RWPE2 (cell line): ENCODE measurements around the gene MTPN.

Experiments used
- ATAC-seq: fragments of 200-7000 bp; cut with Tn5 transposase; 3 replicates; pipeline ENCODE4 v1.9.1; 2021; ENCODE audit warnings: low read depth
- DNase-seq: peaks from one replicate; pipeline ENCODE4 v3.0.0-alpha.2; 2020; ENCODE audit warnings: low spot score
- H3K27ac ChIP-seq: fragments of 450-650 bp; 2 replicates; pipeline ENCODE4 v1.5.1; 2017; ENCODE audit warnings: mild to moderate bottlenecking; ENCODE audit not compliant: poor library complexity, severe bottlenecking
- H3K27me3 ChIP-seq: fragments of 250-450 bp; sonication (Bioruptor Pico); 2 replicates; pipeline ENCODE4 v1.5.1; 2021; ENCODE audit warnings: mild to moderate bottlenecking, moderate library complexity; ENCODE audit not compliant: insufficient read depth, poor library complexity, severe bottlenecking
- H3K36me3 ChIP-seq: fragments of 250-450 bp; sonication (Bioruptor Pico); 2 replicates; pipeline ENCODE4 v1.5.1; 2020; ENCODE audit warnings: low read depth, mild to moderate bottlenecking, moderate library complexity
- H3K4me1 ChIP-seq: fragments of 250-450 bp; sonication (Bioruptor Pico); 2 replicates; pipeline ENCODE4 v1.5.1; 2021; ENCODE audit warnings: mild to moderate bottlenecking, moderate library complexity; ENCODE audit not compliant: insufficient read depth, poor library complexity, severe bottlenecking
- H3K4me3 ChIP-seq: fragments of 250-450 bp; sonication (Bioruptor Pico); 2 replicates; pipeline ENCODE4 v1.5.1; 2021; ENCODE audit warnings: mild to moderate bottlenecking, moderate library complexity; ENCODE audit not compliant: severe bottlenecking
- H3K9me3 ChIP-seq: fragments of 250-450 bp; sonication (Bioruptor Pico); 2 replicates; pipeline ENCODE4 v1.5.1; 2021; ENCODE audit warnings: mild to moderate bottlenecking, moderate library complexity; ENCODE audit not compliant: severe bottlenecking
- TF ChIP-seq, protein P1 (sequence below): fragments of 450-650 bp; IDR thresholded peaks from one replicate; pipeline ENCODE4 v1.5.1; 2017; ENCODE audit warnings: mild to moderate bottlenecking, moderate library complexity; ENCODE audit not compliant: poor library complexity, severe bottlenecking

Gene MTPN

DNA sequence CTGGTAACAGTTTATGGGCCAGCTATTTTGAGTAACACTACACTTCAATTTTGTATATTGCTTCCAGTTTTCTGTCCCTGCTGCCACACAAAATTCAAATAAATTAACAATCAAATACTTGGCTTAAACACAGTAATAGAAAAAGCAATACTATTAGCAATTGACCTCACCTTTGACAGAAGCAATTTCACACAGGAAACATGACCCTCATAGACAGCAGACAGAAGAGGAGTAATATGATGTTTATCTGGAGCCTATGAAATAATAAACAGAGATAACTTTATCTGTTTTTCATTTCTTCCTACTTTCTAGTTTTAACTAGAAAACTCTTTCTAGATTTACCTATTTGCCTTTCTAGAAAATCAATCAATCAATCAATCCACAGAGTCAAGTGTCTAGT, 26.7 kb downstream of the MTPN start:
- H3K4me1 ChIP-seq = no peaks in the 10 kb centered on the region
- DNase-seq (no peak), ATAC-seq (no peak)
- TF ChIP-seq, protein P1, sequence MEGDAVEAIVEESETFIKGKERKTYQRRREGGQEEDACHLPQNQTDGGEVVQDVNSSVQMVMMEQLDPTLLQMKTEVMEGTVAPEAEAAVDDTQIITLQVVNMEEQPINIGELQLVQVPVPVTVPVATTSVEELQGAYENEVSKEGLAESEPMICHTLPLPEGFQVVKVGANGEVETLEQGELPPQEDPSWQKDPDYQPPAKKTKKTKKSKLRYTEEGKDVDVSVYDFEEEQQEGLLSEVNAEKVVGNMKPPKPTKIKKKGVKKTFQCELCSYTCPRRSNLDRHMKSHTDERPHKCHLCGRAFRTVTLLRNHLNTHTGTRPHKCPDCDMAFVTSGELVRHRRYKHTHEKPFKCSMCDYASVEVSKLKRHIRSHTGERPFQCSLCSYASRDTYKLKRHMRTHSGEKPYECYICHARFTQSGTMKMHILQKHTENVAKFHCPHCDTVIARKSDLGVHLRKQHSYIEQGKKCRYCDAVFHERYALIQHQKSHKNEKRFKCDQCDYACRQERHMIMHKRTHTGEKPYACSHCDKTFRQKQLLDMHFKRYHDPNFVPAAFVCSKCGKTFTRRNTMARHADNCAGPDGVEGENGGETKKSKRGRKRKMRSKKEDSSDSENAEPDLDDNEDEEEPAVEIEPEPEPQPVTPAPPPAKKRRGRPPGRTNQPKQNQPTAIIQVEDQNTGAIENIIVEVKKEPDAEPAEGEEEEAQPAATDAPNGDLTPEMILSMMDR = no peak
- no peaks in the 10 kb centered on the region for H3K9me3 ChIP-seq
- peaks cover 71% of the 10 kb centered on the region for H3K36me3 ChIP-seq
- H3K4me3 ChIP-seq = no peak overlapping the region
- no peaks in the 10 kb centered on the region for H3K27me3 ChIP-seq
- no peak overlapping the region for H3K27ac ChIP-seq

GRCh38 chr7:135946289-135947055, 30.7 kb downstream of the MTPN start:
- Histone ChIP-seq H3K4me3 (no peak overlapping the region), H3K36me3 (peaks cover 80% of the 10 kb centered on the region), H3K27me3 (no peaks in the 10 kb centered on the region), H3K9me3 (peaks cover 4% of the 10 kb centered on the region), H3K4me1 (no peaks in the 10 kb centered on the region), H3K27ac (no peak overlapping the region)
- TF ChIP-seq, protein P1 = no peak
- ATAC-seq (no peak), DNase-seq (no peak)

- Histone ChIP-seq H3K27me3 (no peaks in the 10 kb centered on the region), H3K4me3 (no peak overlapping the region), H3K4me1 (no peaks in the 10 kb centered on the region), H3K27ac (no peak overlapping the region), H3K9me3 (peaks cover 4% of the 10 kb centered on the region), H3K36me3 (peaks cover 63% of the 10 kb centered on the region)
- ATAC-seq = no peak
- no peak for DNase-seq
- TF ChIP-seq, protein P1 = no peak
Observed at GRCh38 chr7:135944753-135945152, 32.4 kb downstream of the MTPN start.

DNA sequence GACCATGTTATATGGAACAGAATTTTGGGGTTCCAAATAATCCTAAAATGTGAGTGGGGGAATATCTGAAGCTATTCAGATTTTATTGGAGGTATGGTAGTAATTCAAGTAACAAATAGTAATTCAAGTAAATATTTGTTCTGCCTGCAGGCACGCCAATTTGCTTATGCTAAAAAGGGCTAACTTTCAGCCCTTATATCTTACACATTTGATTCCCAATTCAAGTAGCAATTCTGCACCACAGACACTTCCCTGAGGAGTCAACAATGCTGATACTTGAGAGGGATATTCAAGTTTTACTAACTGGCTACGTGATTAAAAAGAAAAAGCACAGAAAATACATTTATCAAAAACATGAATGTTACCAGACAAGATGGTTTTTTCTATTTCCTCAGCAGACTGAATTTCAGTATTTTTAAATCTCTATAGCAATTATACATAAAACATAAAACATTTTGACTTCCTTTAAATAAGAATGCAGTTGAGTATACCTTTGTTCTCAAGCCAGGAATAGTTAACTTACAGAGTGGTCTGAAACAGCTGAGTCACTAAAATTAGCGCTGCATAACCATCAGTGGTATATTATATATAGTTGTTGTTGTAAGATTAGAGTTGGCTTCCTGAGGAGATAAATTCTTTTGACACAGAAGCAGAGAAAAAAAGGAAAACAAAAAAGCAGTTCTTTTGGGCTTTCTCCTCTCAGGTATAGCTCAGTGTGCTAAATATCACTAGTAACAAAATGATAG, 33.9 kb downstream of the MTPN start:
- Histone ChIP-seq H3K27me3 (no peaks in the 10 kb centered on the region), H3K27ac (no peak overlapping the region), H3K4me3 (no peak overlapping the region), H3K9me3 (peaks cover 4% of the 10 kb centered on the region), H3K4me1 (no peaks in the 10 kb centered on the region), H3K36me3 (peaks cover 48% of the 10 kb centered on the region)
- ATAC-seq = no peak
- TF ChIP-seq, protein P1 = no peak
- DNase-seq = no peak
